Astrocyte of the cerebellum (primary cell): Measurements from ENCODE around the gene PLXDC2.
A peak's percentile ranks its signal among the peaks of the same experiment; 100 is the strongest.

Experiments
- DNase-seq: peaks from one replicate; pipeline ENCODE4 v3.0.0-alpha.2; 2011; ENCODE audit warnings: low read depth
- H3K4me3 ChIP-seq: 2 replicates; pipeline ENCODE4 v1.5.1; 2011; ENCODE audit warnings: mild to moderate bottlenecking, low read depth, low read length, moderate library complexity
- in situ Hi-C: cut with HindIII; loops from 2 replicates; pipeline ENCODE4 v1.10.0; 2017; ENCODE audit warnings: low sequenced_read_pairs
- TF ChIP-seq, protein P1 (sequence below): IDR thresholded peaks from 2 replicates; pipeline ENCODE4 v1.5.1; 2012; ENCODE audit warnings: low read length, low read depth, moderate library complexity, mild to moderate bottlenecking; ENCODE audit errors: missing control alignments

Gene PLXDC2

DNA sequence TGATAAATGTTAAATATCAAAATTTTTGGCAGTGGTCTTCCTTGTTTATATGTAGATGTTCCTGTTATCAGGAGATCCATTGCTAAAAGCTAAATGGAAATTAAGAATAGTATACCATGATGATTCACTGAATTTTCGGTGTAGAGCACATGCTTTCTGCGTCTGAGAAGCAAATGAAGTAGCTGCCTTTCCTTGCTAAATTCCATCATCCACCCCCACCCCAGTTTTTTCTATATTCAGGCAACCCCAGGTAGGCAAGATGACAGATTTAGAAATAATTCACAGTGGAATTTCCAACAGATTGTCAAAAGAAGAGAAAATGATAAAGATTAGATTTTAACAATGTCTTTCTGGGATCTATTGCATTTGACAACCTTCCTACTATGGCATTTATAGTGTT is 231.9 kb downstream of the PLXDC2 start:
- TF ChIP-seq, protein P1, sequence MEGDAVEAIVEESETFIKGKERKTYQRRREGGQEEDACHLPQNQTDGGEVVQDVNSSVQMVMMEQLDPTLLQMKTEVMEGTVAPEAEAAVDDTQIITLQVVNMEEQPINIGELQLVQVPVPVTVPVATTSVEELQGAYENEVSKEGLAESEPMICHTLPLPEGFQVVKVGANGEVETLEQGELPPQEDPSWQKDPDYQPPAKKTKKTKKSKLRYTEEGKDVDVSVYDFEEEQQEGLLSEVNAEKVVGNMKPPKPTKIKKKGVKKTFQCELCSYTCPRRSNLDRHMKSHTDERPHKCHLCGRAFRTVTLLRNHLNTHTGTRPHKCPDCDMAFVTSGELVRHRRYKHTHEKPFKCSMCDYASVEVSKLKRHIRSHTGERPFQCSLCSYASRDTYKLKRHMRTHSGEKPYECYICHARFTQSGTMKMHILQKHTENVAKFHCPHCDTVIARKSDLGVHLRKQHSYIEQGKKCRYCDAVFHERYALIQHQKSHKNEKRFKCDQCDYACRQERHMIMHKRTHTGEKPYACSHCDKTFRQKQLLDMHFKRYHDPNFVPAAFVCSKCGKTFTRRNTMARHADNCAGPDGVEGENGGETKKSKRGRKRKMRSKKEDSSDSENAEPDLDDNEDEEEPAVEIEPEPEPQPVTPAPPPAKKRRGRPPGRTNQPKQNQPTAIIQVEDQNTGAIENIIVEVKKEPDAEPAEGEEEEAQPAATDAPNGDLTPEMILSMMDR, result no peak
- no peak overlapping the region for H3K4me3 ChIP-seq
- in situ Hi-C loops, result no loop called here
- DNase-seq, result no peak

DNA sequence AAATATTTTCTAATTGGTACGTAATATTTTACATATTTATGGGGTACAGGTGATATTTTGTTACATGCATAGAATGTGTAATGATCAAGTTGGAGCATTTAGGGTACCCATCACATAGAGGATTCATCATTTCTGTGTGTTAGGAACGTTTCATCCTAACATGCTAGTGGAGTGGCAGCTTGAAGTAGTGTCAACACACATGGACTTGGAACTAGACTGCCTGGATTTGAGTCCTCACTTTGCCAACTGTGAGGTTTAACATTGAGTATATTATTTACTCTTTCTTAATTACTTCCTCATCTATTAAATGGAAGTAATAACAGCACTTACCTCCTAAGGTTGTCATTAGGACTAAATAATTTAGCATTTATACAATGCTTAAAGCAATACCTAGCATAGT is 241.9 kb downstream of the PLXDC2 start:
- DNase-seq, result no peak
- in situ Hi-C loops, result no loop called here
- TF ChIP-seq, protein P1, result no peak
- H3K4me3 ChIP-seq, result no peak overlapping the region

DNA sequence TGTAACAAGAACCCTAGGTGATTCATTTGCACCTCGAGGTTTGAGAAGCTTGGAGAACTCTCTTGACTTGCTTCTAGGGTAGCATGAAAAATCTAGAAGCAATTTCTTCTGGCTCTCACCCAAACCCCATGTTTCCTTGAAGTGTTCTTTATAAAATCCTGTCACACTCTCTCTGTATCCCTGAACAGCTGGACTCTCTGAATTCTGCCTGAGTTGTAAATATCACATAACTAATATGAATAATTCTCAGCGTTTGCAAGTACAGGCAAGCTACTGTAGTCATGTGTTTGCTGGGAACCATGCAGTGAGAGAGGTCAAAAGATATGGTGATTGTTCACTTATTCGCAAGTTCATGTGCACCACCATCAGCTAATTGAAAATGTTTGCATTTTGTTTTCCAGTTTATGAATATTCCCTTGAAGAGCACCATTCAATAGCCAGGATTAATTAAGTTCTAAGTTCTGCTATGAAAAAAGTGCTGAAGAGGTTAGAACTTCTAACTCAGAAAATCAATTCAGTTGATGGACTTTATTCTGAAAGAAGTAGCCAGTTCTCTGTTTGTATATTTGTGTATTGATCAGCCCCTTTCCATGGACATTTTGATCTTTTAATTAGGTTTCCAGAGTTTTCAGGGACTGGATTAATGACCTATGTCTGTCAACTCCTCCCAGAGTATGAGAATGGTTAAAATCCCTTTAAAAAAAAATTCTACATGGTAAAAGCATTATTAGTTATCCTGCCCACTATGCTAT is 243.0 kb downstream of the PLXDC2 start:
- DNase-seq, result peak; percentile 52
- in situ Hi-C loops, result no loop called here
- TF ChIP-seq, protein P1, result no peak
- H3K4me3 ChIP-seq, result no peak overlapping the region

DNA sequence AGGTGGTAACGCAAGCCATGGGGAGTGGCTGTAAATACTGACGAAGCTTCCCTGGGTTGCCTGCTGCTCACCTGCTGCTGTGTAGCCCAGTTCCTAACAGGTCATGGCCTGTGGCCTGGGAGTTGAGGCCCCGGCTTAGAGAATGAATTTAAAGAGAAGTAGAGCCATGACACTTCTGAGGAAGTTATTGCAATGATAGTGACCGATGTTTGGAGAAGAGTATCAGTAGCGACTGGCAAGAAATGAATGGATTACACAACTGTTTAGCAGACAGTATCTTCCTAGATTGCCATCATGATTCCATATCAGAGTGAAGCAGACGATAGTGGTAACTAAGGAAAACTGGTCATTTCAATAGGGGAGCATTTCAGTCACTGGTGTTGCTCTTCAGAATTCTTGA is 249.6 kb downstream of the PLXDC2 start:
- in situ Hi-C loops, result no loop called here
- no peak overlapping the region for H3K4me3 ChIP-seq
- DNase-seq, result no peak
- TF ChIP-seq, protein P1, result no peak

DNA sequence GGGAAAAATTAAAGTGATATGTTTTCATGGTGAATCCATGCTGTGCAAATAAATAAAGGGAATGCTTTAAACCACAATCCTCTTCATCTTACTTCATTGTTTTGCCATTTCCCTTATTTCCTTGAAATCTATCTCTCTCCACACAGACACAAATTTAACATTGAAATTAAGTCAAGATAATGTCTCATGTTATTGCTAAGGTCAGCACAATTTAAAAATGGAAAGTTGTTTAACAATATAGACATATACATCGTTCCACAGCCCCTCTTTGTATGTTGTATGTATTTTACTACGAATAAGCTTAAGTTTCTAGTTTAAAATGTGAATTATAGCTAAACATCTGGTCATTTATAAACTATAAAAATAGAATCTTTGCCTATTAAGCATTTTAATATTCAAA is 256.9 kb downstream of the PLXDC2 start:
- TF ChIP-seq, protein P1, result no peak
- H3K4me3 ChIP-seq, result no peak overlapping the region
- DNase-seq, result no peak
- in situ Hi-C loops, result no loop called here

DNA sequence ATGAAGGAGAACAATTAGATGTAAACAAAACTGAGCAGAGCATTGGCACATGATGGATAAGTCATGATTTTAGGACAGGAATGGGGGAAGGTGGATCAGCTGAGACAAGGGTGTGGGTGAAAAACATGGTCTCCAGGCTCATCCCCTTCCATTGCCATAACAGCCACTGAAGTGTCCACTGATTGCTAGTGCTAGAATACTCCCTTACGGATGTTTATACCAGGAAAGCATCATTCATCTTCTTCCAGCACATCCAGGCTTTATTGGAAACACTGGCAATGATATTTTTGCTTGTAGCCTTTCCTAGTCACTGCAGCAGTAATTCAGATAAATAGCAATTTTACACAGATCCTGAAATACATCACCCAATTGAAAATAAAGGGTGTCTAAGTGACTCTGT is 259.5 kb downstream of the PLXDC2 start:
- H3K4me3 ChIP-seq, result no peak overlapping the region
- TF ChIP-seq, protein P1, result no peak
- in situ Hi-C loops, result no loop called here
- DNase-seq, result no peak
